GM12864 (cell line): ENCODE measurements around the gene IFI27.

Source experiments
- DNase-seq: peaks from one replicate; pipeline ENCODE4 v3.0.0-alpha.2; 2011; ENCODE audit warnings: low read depth
- H3K4me3 ChIP-seq: 2 replicates; pipeline ENCODE4 v1.5.1; 2011; ENCODE audit warnings: mild to moderate bottlenecking, low read depth, low read length, control low read depth
- TF ChIP-seq, protein P1 (sequence below): IDR thresholded peaks from 2 replicates; pipeline ENCODE4 v1.5.1; 2011; ENCODE audit warnings: low read depth, mild to moderate bottlenecking, moderate library complexity, low read length, control low read depth, inconsistent platforms; ENCODE audit errors: missing control alignments

Gene IFI27

DNA sequence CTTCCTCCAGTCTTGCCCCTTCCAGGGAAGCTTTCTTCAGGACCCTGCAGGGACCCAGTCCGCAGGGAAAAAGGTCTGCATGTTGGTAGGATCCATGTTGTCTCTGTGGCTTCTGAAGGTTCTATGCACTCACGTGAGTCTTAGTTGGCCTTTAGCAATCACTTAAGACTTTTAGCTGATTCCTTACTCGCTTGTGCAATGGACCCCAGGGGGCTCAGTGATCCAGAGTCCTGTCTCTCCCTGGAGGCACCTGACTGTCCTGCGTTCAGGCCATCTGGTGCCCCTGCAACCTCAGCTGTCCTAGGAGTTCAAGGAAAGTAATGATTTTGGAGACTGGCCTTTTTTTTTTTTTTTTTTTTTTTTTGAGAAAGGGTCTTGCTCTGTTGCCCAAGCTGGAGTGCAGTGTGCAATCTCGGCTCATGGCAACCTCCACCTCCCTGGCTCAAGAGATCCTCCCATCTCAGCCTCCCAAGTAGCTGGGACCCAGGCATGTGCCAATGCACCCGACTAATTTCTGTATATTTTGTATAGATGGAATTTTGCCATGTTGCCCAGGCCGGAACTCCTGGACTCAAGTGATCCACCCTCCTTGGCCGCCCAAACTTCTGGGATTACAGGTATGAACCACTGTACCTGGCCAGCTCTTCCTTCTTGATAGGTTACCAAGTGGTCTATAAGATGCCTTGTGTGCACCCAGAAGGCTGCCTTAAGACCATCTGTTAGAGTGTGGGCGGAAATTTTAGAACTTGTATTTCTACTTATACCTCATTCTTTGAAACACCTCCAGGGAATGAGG lies 14.2 kb downstream of the IFI27 start:
- no peak for DNase-seq
- no peak overlapping the region for H3K4me3 ChIP-seq
- TF ChIP-seq, protein P1, sequence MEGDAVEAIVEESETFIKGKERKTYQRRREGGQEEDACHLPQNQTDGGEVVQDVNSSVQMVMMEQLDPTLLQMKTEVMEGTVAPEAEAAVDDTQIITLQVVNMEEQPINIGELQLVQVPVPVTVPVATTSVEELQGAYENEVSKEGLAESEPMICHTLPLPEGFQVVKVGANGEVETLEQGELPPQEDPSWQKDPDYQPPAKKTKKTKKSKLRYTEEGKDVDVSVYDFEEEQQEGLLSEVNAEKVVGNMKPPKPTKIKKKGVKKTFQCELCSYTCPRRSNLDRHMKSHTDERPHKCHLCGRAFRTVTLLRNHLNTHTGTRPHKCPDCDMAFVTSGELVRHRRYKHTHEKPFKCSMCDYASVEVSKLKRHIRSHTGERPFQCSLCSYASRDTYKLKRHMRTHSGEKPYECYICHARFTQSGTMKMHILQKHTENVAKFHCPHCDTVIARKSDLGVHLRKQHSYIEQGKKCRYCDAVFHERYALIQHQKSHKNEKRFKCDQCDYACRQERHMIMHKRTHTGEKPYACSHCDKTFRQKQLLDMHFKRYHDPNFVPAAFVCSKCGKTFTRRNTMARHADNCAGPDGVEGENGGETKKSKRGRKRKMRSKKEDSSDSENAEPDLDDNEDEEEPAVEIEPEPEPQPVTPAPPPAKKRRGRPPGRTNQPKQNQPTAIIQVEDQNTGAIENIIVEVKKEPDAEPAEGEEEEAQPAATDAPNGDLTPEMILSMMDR: no peak

DNA sequence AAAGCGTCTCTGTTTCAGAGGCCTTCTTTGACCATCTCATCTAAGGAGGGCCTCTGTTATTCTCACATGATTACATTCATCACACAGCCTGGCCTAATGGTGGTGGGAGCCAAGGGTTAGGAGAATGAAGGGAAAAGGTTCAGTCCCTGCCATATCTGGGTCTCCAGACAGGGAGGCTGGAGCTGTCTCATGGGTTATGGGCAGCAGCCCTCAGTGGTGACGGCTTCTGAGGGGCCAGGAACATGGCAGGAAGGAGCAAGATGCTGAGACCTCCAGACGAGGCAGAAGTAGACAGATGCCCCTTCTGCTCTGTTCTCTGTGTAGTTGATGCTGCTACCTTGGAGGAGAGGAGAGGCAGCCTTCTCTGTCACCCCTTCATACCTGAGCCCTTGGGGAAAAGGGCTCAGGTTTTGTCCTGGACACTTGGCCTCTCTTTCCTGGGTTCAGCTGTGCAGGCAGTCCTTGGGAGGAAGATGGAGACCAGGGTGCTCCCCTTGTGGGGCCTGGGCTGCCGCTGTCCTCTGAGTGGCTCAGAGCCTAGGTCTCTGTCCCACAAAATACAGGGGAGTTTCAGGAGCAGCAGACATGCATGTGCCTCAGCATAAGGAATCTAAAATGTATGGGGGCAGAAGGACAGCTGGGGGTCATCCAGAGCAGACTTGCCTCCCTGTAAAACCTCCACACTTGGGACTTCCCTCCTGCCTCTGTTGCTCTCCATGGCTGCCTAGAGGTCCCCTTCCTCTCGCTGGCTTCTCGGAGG lies 15.3 kb downstream of the IFI27 start:
- DNase-seq: no peak
- TF ChIP-seq, protein P1: no peak
- H3K4me3 ChIP-seq: no peak overlapping the region

DNA sequence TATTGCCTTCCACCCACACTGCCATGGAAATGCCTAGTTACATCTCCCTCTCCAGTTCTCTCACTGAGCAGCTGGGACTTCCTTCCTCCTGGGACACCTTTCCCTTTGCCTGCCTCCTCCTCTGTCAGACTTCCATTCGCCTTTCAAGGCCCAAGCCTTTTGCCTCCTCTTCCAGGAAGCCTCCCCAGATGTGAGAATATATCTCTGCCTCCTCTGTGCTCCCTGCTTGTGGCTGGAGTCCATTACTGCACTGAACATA lies 15.8 kb downstream of the IFI27 start:
- TF ChIP-seq, protein P1: no peak
- H3K4me3 ChIP-seq: no peak overlapping the region
- DNase-seq: no peak

DNA sequence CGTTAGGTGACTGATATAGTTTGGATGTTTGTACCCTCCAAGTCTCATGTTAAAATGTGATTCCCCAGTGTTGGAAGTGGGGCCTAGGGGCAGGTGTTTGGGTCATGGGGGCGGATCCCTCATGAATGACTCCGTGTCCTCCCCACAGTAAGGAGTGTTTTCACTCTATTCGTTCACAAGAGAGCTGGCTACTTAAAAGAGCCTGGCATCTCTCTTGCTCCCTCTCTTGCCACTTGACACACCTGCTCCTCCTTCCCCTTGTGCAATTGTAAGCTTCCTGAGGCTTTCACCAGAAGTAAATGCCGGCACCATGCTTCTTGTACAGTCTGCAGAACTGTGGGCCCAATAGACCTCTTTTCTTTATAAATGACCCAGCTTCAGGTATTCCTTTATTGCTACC lies 16.3 kb downstream of the IFI27 start:
- TF ChIP-seq, protein P1: no peak
- DNase-seq: no peak
- H3K4me3 ChIP-seq: no peak overlapping the region

DNA sequence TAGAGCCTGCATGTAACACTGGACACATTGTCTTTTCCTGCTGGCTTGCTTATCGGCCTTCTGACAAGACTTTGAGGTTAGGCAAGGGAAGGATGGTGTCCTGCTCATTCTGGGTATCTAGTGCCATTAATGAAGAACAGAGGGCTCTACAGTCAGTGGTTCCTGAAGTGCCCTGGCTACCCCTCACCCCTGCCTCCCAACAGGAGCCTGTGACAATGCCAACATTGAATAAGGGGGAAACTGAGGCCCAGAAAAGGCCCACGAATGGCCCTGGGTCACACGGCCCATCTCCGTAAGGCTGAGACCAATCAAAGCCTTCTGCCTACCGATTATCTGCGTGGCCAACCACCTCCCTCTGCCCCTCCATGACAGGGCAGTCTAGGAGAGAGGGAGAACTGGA lies 16.8 kb downstream of the IFI27 start:
- DNase-seq: no peak
- H3K4me3 ChIP-seq: no peak overlapping the region
- TF ChIP-seq, protein P1: no peak

DNA sequence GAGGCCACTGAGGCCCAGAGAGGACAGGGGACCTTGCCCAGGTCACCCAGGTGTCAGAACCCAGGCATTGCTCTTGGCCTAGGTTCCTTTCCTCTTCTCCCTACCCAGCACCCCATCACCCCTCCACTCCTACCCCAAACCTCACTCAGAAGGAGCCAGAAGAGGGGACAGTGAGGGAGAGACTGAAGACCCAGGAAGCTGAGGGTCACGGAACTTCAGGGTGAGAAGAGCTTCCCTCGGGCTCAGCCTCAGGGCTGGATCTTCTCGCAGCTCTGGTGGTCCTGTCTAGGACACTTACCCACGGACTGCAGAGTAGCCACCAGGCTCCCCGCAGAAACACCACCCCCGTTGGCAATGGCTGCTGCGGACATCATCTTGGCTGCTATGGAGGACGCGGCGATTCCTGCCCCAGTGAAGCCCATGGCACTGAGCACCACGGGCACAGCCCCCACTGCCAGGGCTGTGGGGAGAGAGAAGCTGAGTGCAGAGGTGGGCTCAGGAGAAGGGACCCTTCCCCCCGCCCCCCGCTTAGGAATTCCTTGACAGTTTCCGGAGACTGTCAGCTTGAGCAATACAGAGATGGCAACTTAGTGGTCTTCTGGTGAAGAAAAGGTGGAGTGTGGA lies 17.8 kb downstream of the IFI27 start:
- TF ChIP-seq, protein P1: no peak
- peak overlapping the region; percentile 62 for H3K4me3 ChIP-seq
- no peak for DNase-seq
